HepG2 (cell line): ENCODE data around the gene QPCT. TPM values are rescaled to one million over a fixed set of nuclear protein-coding genes. Genes with fewer than 3 reads are reported as not detected.

Source experiments
- ARID4A ChIP-seq: sonication (generic); formaldehyde crosslinking; IDR thresholded peaks from 2 replicates; pipeline ENCODE4 v1.5.0; 2020; ENCODE audit warnings: mild to moderate bottlenecking, missing genetic modification reagents, borderline replicate concordance
- DNMT1 ChIP-seq: sonication (generic); formaldehyde crosslinking; IDR thresholded peaks from 2 replicates; pipeline ENCODE4 v1.5.1; 2020; ENCODE audit warnings: mild to moderate bottlenecking, missing genetic modification reagents
- FOXJ3 ChIP-seq: sonication (generic); formaldehyde crosslinking; IDR thresholded peaks from 2 replicates; pipeline ENCODE4 v1.4.0; 2020; ENCODE audit warnings: missing genetic modification reagents, mild to moderate bottlenecking, borderline replicate concordance
- GPN1 ChIP-seq: sonication (generic); formaldehyde crosslinking; IDR thresholded peaks from 2 replicates; pipeline ENCODE4 v1.5.1; 2020; ENCODE audit warnings: missing genetic modification reagents, borderline replicate concordance
- KAT8 ChIP-seq: IDR thresholded peaks from 2 replicates; pipeline ENCODE4 v1.6.1; 2016; ENCODE audit warnings: missing genetic modification reagents, missing compliant biosample characterization
- MEIS2 ChIP-seq: sonication (generic); formaldehyde crosslinking; IDR thresholded peaks from 2 replicates; pipeline ENCODE4 v1.9.0; 2021; ENCODE audit warnings: mild to moderate bottlenecking, missing genetic modification reagents
- PLRG1 ChIP-seq: fragments of 450-650 bp; conservative IDR thresholded peaks from 2 replicates; pipeline ENCODE4 v1.6.1; 2016
- REL ChIP-seq: sonication (generic); formaldehyde crosslinking; conservative IDR thresholded peaks from 2 replicates; pipeline ENCODE4 v1.8.0; 2022; ENCODE audit warnings: mild to moderate bottlenecking, missing genetic modification reagents, moderate library complexity
- RELA ChIP-seq: sonication (generic); formaldehyde crosslinking; IDR thresholded peaks from 2 replicates; pipeline ENCODE4 v1.4.0; 2020; ENCODE audit warnings: missing genetic modification reagents
- SRSF4 ChIP-seq: fragments of 200-400 bp; formaldehyde crosslinking; IDR thresholded peaks from one replicate; pipeline ENCODE4 v1.6.1; 2018; ENCODE audit warnings: mild to moderate bottlenecking, low read depth, low read length, moderate library complexity; ENCODE audit not compliant: poor library complexity, severe bottlenecking
- THAP11 ChIP-seq: IDR thresholded peaks from 2 replicates; pipeline ENCODE4 v1.6.1; 2016; ENCODE audit warnings: missing biosample characterization, missing genetic modification reagents
- ZNF121 ChIP-seq: sonication (generic); formaldehyde crosslinking; IDR thresholded peaks from 2 replicates; pipeline ENCODE4 v1.5.0; 2020; ENCODE audit warnings: mild to moderate bottlenecking, missing genetic modification reagents
- polyA plus RNA-seq, 8 experiments: library from polyadenylated mRNA; depleted of rRNA in 3 of 8; stranded (reverse) in 7 of 8; unstranded in 1 of 8; fragments of >200 nt; fragmentation: Illumina TruSeq in 4 of 8; extraction: Trizol in 4 of 8; gene quantifications; 2 replicates each; pipeline versions ENCODE4 v1.2.1 to v1.2.3, GENCODE V29; 2011 to 2016; ENCODE audit warnings: low read depth in 4 of 8, missing spikeins in 1 of 8, mixed read lengths in 1 of 8; ENCODE audit not compliant: insufficient read depth in 1 of 8
- total RNA-seq, 5 experiments: library from RNA; depleted of rRNA; stranded (reverse); fragments of >200 nt; fragmentation: Illumina TruSeq; extraction: Trizol; gene quantifications; 2 replicates each; pipeline ENCODE4 v1.2.3, GENCODE V29; 2016; ENCODE audit warnings: low read depth in 1 of 5
- TF ChIP-seq, protein P1 (sequence below): sonication (generic); formaldehyde crosslinking; IDR thresholded peaks from 2 replicates; pipeline ENCODE4 v1.4.0; 2020; ENCODE audit warnings: mild to moderate bottlenecking, missing genetic modification reagents
- TF ChIP-seq, protein P2 (sequence below): sonication (generic); formaldehyde crosslinking; IDR thresholded peaks from 2 replicates; pipeline ENCODE4 v1.5.0; 2020; ENCODE audit warnings: mild to moderate bottlenecking, missing genetic modification reagents
- TF ChIP-seq, protein P3 (sequence below): sonication (generic); formaldehyde crosslinking; IDR thresholded peaks from 2 replicates; pipeline ENCODE4 v1.5.0; 2020; ENCODE audit warnings: mild to moderate bottlenecking, missing genetic modification reagents, moderate library complexity

The QPCT gene
- total and polyA plus RNA-seq, 2 of the 13 experiments (the other 11 are each of a cell fraction or from before 2014, with no cell fraction given), result 0.77 to 1.2 TPM

DNA sequence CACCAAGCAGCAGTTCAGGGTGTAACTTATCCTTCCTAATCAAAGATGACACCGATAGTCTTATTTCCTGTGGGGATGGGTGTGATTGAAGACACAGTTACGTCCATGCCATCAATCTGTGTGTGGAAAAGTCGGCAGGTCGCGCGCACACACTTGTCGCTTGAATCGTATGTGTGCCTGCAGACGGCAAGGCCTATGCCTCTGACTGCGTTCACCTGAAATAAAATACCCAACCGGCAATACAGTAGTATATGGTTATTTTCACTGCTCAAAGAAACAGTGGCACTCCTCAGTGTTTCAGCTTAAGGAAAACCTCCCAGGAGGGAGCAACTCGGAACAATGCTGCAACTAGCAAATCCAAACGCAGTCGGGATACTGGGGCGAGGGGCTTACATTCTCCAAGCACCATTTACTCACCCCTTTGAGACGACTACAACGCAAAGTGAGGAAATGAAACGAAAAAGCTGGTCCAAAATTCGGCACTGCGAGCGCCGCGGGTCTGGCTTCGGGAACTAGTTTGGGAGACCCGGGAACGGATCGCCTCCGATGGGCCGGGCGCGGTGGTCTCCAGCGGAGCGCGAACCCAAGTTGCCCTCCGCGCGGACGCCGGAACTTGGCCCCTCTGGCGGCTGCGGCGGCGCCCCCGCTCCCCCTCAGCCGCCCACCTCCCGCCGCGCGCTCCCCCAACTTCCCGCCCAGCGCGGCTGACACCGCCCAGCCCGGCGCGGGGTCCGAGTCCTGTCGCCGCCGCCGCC lies 20.5 kb upstream of the QPCT start (continued):
- TF ChIP-seq, protein P1, sequence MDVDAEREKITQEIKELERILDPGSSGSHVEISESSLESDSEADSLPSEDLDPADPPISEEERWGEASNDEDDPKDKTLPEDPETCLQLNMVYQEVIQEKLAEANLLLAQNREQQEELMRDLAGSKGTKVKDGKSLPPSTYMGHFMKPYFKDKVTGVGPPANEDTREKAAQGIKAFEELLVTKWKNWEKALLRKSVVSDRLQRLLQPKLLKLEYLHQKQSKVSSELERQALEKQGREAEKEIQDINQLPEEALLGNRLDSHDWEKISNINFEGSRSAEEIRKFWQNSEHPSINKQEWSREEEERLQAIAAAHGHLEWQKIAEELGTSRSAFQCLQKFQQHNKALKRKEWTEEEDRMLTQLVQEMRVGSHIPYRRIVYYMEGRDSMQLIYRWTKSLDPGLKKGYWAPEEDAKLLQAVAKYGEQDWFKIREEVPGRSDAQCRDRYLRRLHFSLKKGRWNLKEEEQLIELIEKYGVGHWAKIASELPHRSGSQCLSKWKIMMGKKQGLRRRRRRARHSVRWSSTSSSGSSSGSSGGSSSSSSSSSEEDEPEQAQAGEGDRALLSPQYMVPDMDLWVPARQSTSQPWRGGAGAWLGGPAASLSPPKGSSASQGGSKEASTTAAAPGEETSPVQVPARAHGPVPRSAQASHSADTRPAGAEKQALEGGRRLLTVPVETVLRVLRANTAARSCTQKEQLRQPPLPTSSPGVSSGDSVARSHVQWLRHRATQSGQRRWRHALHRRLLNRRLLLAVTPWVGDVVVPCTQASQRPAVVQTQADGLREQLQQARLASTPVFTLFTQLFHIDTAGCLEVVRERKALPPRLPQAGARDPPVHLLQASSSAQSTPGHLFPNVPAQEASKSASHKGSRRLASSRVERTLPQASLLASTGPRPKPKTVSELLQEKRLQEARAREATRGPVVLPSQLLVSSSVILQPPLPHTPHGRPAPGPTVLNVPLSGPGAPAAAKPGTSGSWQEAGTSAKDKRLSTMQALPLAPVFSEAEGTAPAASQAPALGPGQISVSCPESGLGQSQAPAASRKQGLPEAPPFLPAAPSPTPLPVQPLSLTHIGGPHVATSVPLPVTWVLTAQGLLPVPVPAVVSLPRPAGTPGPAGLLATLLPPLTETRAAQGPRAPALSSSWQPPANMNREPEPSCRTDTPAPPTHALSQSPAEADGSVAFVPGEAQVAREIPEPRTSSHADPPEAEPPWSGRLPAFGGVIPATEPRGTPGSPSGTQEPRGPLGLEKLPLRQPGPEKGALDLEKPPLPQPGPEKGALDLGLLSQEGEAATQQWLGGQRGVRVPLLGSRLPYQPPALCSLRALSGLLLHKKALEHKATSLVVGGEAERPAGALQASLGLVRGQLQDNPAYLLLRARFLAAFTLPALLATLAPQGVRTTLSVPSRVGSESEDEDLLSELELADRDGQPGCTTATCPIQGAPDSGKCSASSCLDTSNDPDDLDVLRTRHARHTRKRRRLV (CRISPR knock-in tag), result peak; percentile 44; the same call in 1 of the 2 replicates
- peak; percentile 29; the same call in 1 of the 2 replicates for TF ChIP-seq ARID4A
- TF ChIP-seq GPN1, result no peak
- TF ChIP-seq REL (CRISPR knock-in tag), result 0 out of 2 replicates have a peak, but pooled peaks have one; percentile 13
- no peak; the same call in 1 of the 2 replicates for TF ChIP-seq KAT8 (CRISPR knock-in tag)
- TF ChIP-seq, protein P2, sequence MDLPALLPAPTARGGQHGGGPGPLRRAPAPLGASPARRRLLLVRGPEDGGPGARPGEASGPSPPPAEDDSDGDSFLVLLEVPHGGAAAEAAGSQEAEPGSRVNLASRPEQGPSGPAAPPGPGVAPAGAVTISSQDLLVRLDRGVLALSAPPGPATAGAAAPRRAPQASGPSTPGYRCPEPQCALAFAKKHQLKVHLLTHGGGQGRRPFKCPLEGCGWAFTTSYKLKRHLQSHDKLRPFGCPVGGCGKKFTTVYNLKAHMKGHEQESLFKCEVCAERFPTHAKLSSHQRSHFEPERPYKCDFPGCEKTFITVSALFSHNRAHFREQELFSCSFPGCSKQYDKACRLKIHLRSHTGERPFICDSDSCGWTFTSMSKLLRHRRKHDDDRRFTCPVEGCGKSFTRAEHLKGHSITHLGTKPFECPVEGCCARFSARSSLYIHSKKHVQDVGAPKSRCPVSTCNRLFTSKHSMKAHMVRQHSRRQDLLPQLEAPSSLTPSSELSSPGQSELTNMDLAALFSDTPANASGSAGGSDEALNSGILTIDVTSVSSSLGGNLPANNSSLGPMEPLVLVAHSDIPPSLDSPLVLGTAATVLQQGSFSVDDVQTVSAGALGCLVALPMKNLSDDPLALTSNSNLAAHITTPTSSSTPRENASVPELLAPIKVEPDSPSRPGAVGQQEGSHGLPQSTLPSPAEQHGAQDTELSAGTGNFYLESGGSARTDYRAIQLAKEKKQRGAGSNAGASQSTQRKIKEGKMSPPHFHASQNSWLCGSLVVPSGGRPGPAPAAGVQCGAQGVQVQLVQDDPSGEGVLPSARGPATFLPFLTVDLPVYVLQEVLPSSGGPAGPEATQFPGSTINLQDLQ, result no peak
- TF ChIP-seq RELA (CRISPR knock-in tag), result no peak
- TF ChIP-seq SRSF4, result no peak
- 0 out of 2 replicates have a peak, but pooled peaks have one; percentile 20 for TF ChIP-seq FOXJ3 (CRISPR knock-in tag)
- no peak for TF ChIP-seq THAP11 (CRISPR knock-in tag)
- peak; percentile 19; the same call in 1 of the 2 replicates for TF ChIP-seq MEIS2 (CRISPR knock-in tag)
- TF ChIP-seq PLRG1, result no peak
- TF ChIP-seq DNMT1, result no peak
- TF ChIP-seq ZNF121, result no peak
- TF ChIP-seq, protein P3, sequence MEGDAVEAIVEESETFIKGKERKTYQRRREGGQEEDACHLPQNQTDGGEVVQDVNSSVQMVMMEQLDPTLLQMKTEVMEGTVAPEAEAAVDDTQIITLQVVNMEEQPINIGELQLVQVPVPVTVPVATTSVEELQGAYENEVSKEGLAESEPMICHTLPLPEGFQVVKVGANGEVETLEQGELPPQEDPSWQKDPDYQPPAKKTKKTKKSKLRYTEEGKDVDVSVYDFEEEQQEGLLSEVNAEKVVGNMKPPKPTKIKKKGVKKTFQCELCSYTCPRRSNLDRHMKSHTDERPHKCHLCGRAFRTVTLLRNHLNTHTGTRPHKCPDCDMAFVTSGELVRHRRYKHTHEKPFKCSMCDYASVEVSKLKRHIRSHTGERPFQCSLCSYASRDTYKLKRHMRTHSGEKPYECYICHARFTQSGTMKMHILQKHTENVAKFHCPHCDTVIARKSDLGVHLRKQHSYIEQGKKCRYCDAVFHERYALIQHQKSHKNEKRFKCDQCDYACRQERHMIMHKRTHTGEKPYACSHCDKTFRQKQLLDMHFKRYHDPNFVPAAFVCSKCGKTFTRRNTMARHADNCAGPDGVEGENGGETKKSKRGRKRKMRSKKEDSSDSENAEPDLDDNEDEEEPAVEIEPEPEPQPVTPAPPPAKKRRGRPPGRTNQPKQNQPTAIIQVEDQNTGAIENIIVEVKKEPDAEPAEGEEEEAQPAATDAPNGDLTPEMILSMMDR, result no peak
